Measurements from ENCODE around the gene APBA3. TPM values are rescaled to one million over a fixed set of nuclear protein-coding genes. Genes with fewer than 3 reads are reported as not detected.

Gene APBA3
- total RNA-seq, 2 donors from 2014 or later, result 27.5 to 42.2 TPM

DNA sequence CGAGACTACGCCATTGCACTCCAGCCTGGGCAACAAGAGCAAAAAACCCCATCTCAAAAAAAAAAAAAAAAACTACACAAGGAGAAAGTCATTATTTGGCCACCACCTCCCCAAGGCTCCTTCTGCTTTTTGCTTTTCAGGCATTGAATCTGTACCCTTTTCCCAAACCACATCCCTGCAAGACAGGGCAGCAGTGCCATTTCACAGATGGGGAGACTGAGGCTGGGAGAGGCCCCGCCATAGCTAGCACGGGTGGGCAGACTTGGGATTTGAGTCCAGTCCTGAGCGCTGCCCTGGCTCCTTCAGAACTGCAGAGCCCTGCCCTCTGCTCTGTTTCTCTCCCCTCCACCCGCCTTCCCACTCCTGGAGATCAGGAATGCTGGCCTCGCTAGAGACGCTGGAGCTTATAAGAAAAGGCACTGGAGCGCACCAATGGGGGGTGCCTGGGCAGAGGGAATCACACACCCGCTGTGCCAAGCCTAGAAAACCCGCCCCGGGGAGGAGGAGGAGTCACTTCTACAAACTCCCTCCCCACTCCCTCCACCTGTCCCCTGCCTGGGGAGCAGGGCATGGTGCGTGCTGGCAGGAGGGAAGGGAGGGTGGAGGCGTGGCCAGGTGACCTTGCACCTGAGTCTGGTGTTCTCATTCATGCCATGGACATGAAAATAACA, 35.7 kb downstream of the APBA3 start:
- Mint-ChIP-seq H3K4me3 (no peak overlapping the region), H3K36me3 (ENCODE audit: low read depth) (no peaks in the 10 kb centered on the region), H3K27me3 (ENCODE audit: insufficient read depth) (peaks cover 12% of the 10 kb centered on the region), H3K27ac (no peak overlapping the region), H3K4me1 (peaks cover 4% of the 10 kb centered on the region), H3K9me3 (no peaks in the 10 kb centered on the region)
- H3K4me3 ChIP-seq (ENCODE audit: low read length), result no peak overlapping the region
- TF ChIP-seq, protein P1, sequence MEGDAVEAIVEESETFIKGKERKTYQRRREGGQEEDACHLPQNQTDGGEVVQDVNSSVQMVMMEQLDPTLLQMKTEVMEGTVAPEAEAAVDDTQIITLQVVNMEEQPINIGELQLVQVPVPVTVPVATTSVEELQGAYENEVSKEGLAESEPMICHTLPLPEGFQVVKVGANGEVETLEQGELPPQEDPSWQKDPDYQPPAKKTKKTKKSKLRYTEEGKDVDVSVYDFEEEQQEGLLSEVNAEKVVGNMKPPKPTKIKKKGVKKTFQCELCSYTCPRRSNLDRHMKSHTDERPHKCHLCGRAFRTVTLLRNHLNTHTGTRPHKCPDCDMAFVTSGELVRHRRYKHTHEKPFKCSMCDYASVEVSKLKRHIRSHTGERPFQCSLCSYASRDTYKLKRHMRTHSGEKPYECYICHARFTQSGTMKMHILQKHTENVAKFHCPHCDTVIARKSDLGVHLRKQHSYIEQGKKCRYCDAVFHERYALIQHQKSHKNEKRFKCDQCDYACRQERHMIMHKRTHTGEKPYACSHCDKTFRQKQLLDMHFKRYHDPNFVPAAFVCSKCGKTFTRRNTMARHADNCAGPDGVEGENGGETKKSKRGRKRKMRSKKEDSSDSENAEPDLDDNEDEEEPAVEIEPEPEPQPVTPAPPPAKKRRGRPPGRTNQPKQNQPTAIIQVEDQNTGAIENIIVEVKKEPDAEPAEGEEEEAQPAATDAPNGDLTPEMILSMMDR (conservative IDR thresholded peaks at IDR 0.05), result no peak
- DNase-seq, result peak; percentile 88
- H3K4me1 ChIP-seq (ENCODE audit: control insufficient read depth, insufficient read depth, low read length), result no peaks in the 10 kb centered on the region
- no peaks in the 10 kb centered on the region for H3K9me3 ChIP-seq (ENCODE audit: control insufficient read depth, low read length)
- no peak overlapping the region for H3K9ac ChIP-seq (ENCODE audit: extremely low read depth, low read length, poor library complexity, severe bottlenecking)
- peaks cover 7% of the 10 kb centered on the region for H3K27me3 ChIP-seq (ENCODE audit: control insufficient read depth, insufficient read depth, low read length, poor library complexity, severe bottlenecking)
- no peak overlapping the region for H3K27ac ChIP-seq (ENCODE audit: low read depth, low read length)
- no peaks in the 10 kb centered on the region for H3K36me3 ChIP-seq (ENCODE audit: control insufficient read depth, insufficient read depth, low read length)
- WGBS, 2 experiments (ENCODE audit: insufficient coverage in 1 of 2, insufficient read length in 1 of 2), result 21 to 41% methylated on average over 5 to 14 of the region's 14 CpGs

DNA sequence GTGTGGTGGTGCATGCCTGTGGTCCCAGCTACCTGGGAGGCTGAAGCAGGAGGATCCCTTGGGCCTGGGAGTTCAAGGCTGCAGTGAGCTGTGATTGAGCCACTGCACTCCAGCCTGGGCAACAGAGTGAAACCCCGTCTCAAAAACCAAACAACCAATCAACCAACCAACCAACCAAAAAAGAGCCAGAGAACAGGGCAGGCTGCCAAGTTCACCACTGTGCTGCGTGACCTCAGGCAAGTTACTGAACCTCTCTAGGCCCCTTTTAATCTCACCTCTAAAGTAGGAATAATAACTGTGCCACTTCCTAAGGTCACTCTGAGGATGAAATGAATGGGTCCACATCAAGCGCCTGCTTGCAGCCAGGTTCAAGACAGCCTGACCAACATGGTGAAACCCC, 36.4 kb downstream of the APBA3 start:
- H3K4me3 ChIP-seq (ENCODE audit: low read length), result no peak overlapping the region
- Mint-ChIP-seq H3K27me3 (ENCODE audit: insufficient read depth) (peaks cover 12% of the 10 kb centered on the region), H3K36me3 (ENCODE audit: low read depth) (no peaks in the 10 kb centered on the region), H3K4me3 (no peak overlapping the region), H3K9me3 (no peaks in the 10 kb centered on the region), H3K4me1 (peaks cover 4% of the 10 kb centered on the region), H3K27ac (no peak overlapping the region)
- H3K36me3 ChIP-seq (ENCODE audit: control insufficient read depth, insufficient read depth, low read length), result no peaks in the 10 kb centered on the region
- no peaks in the 10 kb centered on the region for H3K9me3 ChIP-seq (ENCODE audit: control insufficient read depth, low read length)
- no peak overlapping the region for H3K27ac ChIP-seq (ENCODE audit: low read depth, low read length)
- peaks cover 7% of the 10 kb centered on the region for H3K27me3 ChIP-seq (ENCODE audit: control insufficient read depth, insufficient read depth, low read length, poor library complexity, severe bottlenecking)
- DNase-seq, result no peak
- H3K4me1 ChIP-seq (ENCODE audit: control insufficient read depth, insufficient read depth, low read length), result no peaks in the 10 kb centered on the region
- no peak overlapping the region for H3K9ac ChIP-seq (ENCODE audit: extremely low read depth, low read length, poor library complexity, severe bottlenecking)
- TF ChIP-seq, protein P1 (conservative IDR thresholded peaks at IDR 0.05), result no peak
- WGBS, 2 experiments (ENCODE audit: insufficient coverage in 1 of 2, insufficient read length in 1 of 2), result 88 to 100% methylated on average over 1 to 3 of the region's 3 CpGs

DNA sequence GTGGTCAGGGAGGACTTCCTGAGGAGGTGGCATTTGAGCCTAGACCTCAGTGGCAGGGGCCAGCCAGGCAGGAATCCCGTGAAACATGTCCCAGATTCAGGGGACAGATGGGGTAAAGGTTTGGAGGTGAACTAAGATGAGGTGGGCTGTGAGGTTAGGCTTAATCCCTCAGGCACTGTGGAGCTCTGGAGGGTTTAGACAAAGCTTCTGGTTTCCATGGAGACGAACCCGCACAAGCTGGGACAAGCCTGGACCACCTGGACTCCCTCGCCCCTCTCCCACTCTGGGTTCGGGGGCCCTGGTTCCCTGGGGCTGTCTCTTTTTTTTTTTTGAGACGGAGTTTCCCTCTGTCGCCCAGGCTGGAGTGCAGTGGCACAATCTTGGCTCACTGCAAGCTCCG, 37.6 kb downstream of the APBA3 start:
- H3K4me1 Mint-ChIP-seq, result peaks cover 4% of the 10 kb centered on the region
- no peak overlapping the region for H3K4me3 Mint-ChIP-seq
- Histone ChIP-seq H3K27ac (ENCODE audit: low read depth, low read length) (no peak overlapping the region), H3K9me3 (ENCODE audit: control insufficient read depth, low read length) (no peaks in the 10 kb centered on the region), H3K9ac (ENCODE audit: extremely low read depth, low read length, poor library complexity, severe bottlenecking) (no peak overlapping the region), H3K36me3 (ENCODE audit: control insufficient read depth, insufficient read depth, low read length) (no peaks in the 10 kb centered on the region), H3K27me3 (ENCODE audit: control insufficient read depth, insufficient read depth, low read length, poor library complexity, severe bottlenecking) (peaks cover 7% of the 10 kb centered on the region), H3K4me3 (ENCODE audit: low read length) (no peak overlapping the region), H3K4me1 (ENCODE audit: control insufficient read depth, insufficient read depth, low read length) (no peaks in the 10 kb centered on the region)
- H3K36me3 Mint-ChIP-seq (ENCODE audit: low read depth), result no peaks in the 10 kb centered on the region
- TF ChIP-seq, protein P1 (conservative IDR thresholded peaks at IDR 0.05), result no peak
- WGBS, 2 experiments (ENCODE audit: insufficient coverage in 1 of 2, insufficient read length in 1 of 2), result 50 to 54% methylated on average over 2 to 8 of the region's 8 CpGs
- no peaks in the 10 kb centered on the region for H3K9me3 Mint-ChIP-seq
- no peak for DNase-seq
- peaks cover 12% of the 10 kb centered on the region for H3K27me3 Mint-ChIP-seq (ENCODE audit: insufficient read depth)
- no peak overlapping the region for H3K27ac Mint-ChIP-seq
